Neuronal stem cell (in vitro differentiated cells): Measurements from ENCODE around the gene PCSK2.

ENCODE experiments used
- DNase-seq: peaks from one replicate; pipeline ENCODE4 v3.0.0-alpha.2; 2013; ENCODE audit warnings: low spot score
- H2AFZ ChIP-seq: one replicate; pipeline ENCODE4 v1.6.1; 2013; ENCODE audit warnings: mild to moderate bottlenecking, low read length, inconsistent platforms
- H2AK5ac ChIP-seq: 2 replicates; pipeline ENCODE4 v1.6.1; 2013; ENCODE audit warnings: low read depth, mild to moderate bottlenecking, inconsistent platforms, low read length, moderate library complexity, mixed read lengths
- H2BK120ac ChIP-seq: 2 replicates; pipeline ENCODE4 v1.6.1; 2013; ENCODE audit warnings: low read depth, mild to moderate bottlenecking, inconsistent platforms, low read length, moderate library complexity, mixed read lengths
- H2BK12ac ChIP-seq: one replicate; pipeline ENCODE4 v1.6.1; 2013; ENCODE audit warnings: low read length, inconsistent platforms
- H2BK15ac ChIP-seq: 2 replicates; pipeline ENCODE4 v1.6.1; 2013; ENCODE audit warnings: mild to moderate bottlenecking, low read length, inconsistent platforms, mixed read lengths
- H2BK5ac ChIP-seq: one replicate; pipeline ENCODE4 v1.6.1; 2013; ENCODE audit warnings: inconsistent platforms, mild to moderate bottlenecking, low read length, moderate library complexity
- H3K14ac ChIP-seq: one replicate; pipeline ENCODE4 v1.6.1; 2013; ENCODE audit warnings: low read length, inconsistent platforms
- H3K18ac ChIP-seq: 2 replicates; pipeline ENCODE4 v1.6.1; 2013; ENCODE audit warnings: low read length, inconsistent platforms
- H3K23ac ChIP-seq: 2 replicates; pipeline ENCODE4 v1.6.1; 2013; ENCODE audit warnings: low read depth, mild to moderate bottlenecking, mixed read lengths, low read length, inconsistent platforms; ENCODE audit not compliant: poor library complexity
- H3K27ac ChIP-seq: replicated peaks from 3 replicates; pipeline ENCODE4 v1.5.1; 2013; ENCODE audit warnings: low read length, inconsistent platforms
- H3K27me3 ChIP-seq, 3 experiments: 2 replicates each; pipeline ENCODE4 v1.6.1; 2013; ENCODE audit warnings: low read length in 3 of 3, mild to moderate bottlenecking in 2 of 3, inconsistent platforms in 1 of 3, low read depth in 1 of 3, mixed read lengths in 1 of 3, moderate library complexity in 1 of 3; ENCODE audit not compliant: control insufficient read depth in 3 of 3, insufficient read depth in 3 of 3
- H3K36me3 ChIP-seq, 2 donors: replicated peaks in 1 of 2; 2 replicates each; pipeline ENCODE4 v1.6.1; 2013; ENCODE audit warnings: low read length in 2 of 2; ENCODE audit not compliant: control insufficient read depth in 2 of 2, insufficient read depth in 2 of 2
- H3K4ac ChIP-seq: 2 replicates; pipeline ENCODE4 v1.6.1; 2013; ENCODE audit warnings: inconsistent platforms, mild to moderate bottlenecking, low read length, moderate library complexity
- H3K4me1 ChIP-seq, 2 donors: 1 replicate in 1 of 2; 2 replicates in 1 of 2; pipeline ENCODE4 v1.6.1; 2013; ENCODE audit warnings: low read length in 2 of 2, low read depth in 1 of 2; ENCODE audit not compliant: control insufficient read depth in 2 of 2, insufficient read depth in 1 of 2
- H3K4me2 ChIP-seq: one replicate; pipeline ENCODE4 v1.6.1; 2013; ENCODE audit warnings: mild to moderate bottlenecking, low read length, inconsistent platforms; ENCODE audit not compliant: insufficient read depth, poor library complexity, severe bottlenecking
- H3K4me3 ChIP-seq, 2 donors: 2 replicates each; pipeline ENCODE4 v1.5.1; 2013; ENCODE audit warnings: low read length in 2 of 2, mild to moderate bottlenecking in 2 of 2, inconsistent platforms in 1 of 2, moderate library complexity in 1 of 2
- H3K79me1 ChIP-seq: one replicate; pipeline ENCODE4 v1.6.1; 2013; ENCODE audit warnings: low read depth, mild to moderate bottlenecking, inconsistent platforms, low read length, moderate library complexity
- H3K9ac ChIP-seq: one replicate; pipeline ENCODE4 v1.6.1; 2013; ENCODE audit warnings: mild to moderate bottlenecking, low read depth, low read length, inconsistent platforms; ENCODE audit not compliant: poor library complexity
- H3K9me3 ChIP-seq, 2 donors: replicated peaks in 1 of 2; 2 replicates each; pipeline versions ENCODE3 to v1.6.1; 2013; ENCODE audit warnings: low read length in 2 of 2, mild to moderate bottlenecking in 2 of 2, inconsistent platforms in 1 of 2, low read depth in 1 of 2, mixed read lengths in 1 of 2, moderate library complexity in 1 of 2; ENCODE audit not compliant: control insufficient read depth in 2 of 2, insufficient read depth in 1 of 2
- H4K8ac ChIP-seq: one replicate; pipeline ENCODE4 v1.6.1; 2013; ENCODE audit warnings: low read depth, mild to moderate bottlenecking, inconsistent platforms, low read length, moderate library complexity
- H4K91ac ChIP-seq: one replicate; pipeline ENCODE4 v1.6.1; 2013; ENCODE audit warnings: low read length, low read depth, mild to moderate bottlenecking, inconsistent platforms; ENCODE audit not compliant: poor library complexity
- WGBS, 2 donors: extraction: QIAGEN DNeasy Blood & Tissue Kit; methylation state at CpG; one replicate each; pipeline ENCODE4 v1.1.7; 2013; ENCODE audit warnings: missing lambda C conversion rate in 2 of 2, mixed read lengths in 1 of 2; ENCODE audit not compliant: insufficient read length in 2 of 2, insufficient replicate concordance in 1 of 2; ENCODE audit errors: extremely low coverage in 2 of 2; 5-methylcytosine and 5-hydroxymethylcytosine counted together

PCSK2 gene

DNA sequence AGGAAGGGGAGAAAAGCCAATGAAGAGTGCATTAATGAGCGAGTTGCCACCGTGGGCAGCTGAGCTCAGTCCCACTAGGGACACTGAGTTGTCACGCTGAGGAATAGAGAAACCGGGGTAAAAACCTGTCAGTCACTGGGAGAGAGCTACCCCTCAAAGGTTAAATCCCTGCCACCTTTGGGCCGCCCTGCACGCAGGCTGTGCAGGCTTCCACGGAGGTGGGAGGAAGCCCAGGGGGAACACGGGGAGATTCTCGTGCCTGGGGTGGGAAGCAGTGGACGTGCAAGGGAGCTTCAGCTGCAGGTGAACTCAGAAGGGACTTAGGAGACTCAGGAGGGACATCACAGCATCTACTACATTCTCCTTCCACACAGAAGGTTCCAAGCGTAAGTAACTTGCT, 253.9 kb downstream of the PCSK2 start:
- Histone ChIP-seq H3K4ac (no peak overlapping the region), H2AK5ac (no peak overlapping the region), H2BK15ac (no peak overlapping the region), H3K23ac (no peak overlapping the region), H3K4me1 (no peaks in the 10 kb centered on the region), H4K8ac (no peak overlapping the region), H2BK12ac (no peak overlapping the region), H3K9ac (no peak overlapping the region), H3K4me2 (no peak overlapping the region), H2AFZ (no peak overlapping the region), H3K27me3 (no peaks in the 10 kb centered on the region), H2BK120ac (no peak overlapping the region), H3K79me1 (no peaks in the 10 kb centered on the region), H3K36me3 (no peaks in the 10 kb centered on the region), H3K14ac (no peak overlapping the region), H3K18ac (peak overlapping the region; percentile 33), H3K4me3 (no peak overlapping the region), H2BK5ac (no peak overlapping the region), H3K9me3 (no peaks in the 10 kb centered on the region), H4K91ac (no peak overlapping the region), H3K27ac (no peak overlapping the region)
- no CpG with 5 or more reads among the region's 11 CpGs for WGBS, 2 donors
- DNase-seq, result no peak

DNA sequence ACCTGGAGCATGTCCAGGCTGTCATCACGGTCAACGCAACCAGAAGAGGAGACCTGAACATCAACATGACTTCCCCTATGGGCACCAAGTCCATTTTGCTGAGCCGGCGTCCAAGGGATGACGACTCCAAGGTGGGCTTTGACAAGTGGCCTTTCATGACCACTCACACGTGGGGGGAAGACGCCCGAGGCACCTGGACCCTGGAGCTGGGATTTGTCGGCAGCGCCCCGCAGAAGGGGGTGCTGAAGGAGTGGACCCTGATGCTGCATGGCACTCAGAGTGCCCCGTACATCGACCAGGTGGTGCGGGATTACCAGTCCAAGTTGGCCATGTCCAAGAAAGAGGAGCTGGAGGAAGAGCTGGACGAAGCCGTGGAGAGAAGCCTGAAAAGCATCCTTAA, 254.8 kb downstream of the PCSK2 start:
- Histone ChIP-seq H2BK120ac (no peak overlapping the region), H3K4ac (no peak overlapping the region), H3K27me3 (no peaks in the 10 kb centered on the region), H4K91ac (no peak overlapping the region), H3K14ac (peak overlapping the region; percentile 5), H2AFZ (no peak overlapping the region), H3K23ac (no peak overlapping the region), H2AK5ac (no peak overlapping the region), H3K4me1 (no peaks in the 10 kb centered on the region), H2BK12ac (no peak overlapping the region), H4K8ac (no peak overlapping the region), H3K36me3 (no peaks in the 10 kb centered on the region), H2BK15ac (no peak overlapping the region), H3K79me1 (no peaks in the 10 kb centered on the region), H3K4me3 (peak overlapping the region in 1 of 2 donors; percentile 11), H3K27ac (no peak overlapping the region), H3K4me2 (no peak overlapping the region), H3K9ac (no peak overlapping the region), H3K9me3 (no peaks in the 10 kb centered on the region), H2BK5ac (peak overlapping the region; percentile 14), H3K18ac (peak overlapping the region; percentile 53)
- WGBS, 2 donors, result no CpG with 5 or more reads among the region's 16 CpGs
- DNase-seq, result no peak

DNA sequence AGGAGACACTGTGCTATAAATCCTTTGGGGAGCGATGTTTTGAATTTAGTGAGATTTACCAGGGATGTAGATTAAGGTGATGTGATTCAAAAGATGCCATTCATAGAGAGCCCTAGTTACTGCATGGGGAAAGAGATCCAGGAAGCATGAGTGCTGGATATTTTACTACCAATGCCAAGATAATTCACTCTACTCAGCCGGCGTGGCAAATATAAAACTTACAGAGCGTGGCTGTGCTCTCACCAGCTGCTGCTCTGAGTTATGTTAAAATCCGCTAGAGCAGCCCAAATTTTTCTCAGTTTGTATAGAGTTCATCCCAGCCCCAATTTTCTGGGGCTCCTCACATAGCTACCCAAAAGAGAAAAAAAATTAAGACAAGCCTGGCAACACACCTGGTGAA, 255.7 kb downstream of the PCSK2 start:
- no peak overlapping the region for H2BK120ac ChIP-seq
- no peak overlapping the region for H3K4me3 ChIP-seq
- H3K4ac ChIP-seq, result no peak overlapping the region
- no peaks in the 10 kb centered on the region for H3K4me1 ChIP-seq
- H3K36me3 ChIP-seq, result no peaks in the 10 kb centered on the region
- no peak for DNase-seq
- no peak overlapping the region for H2BK15ac ChIP-seq
- no peak overlapping the region for H4K8ac ChIP-seq
- H3K9me3 ChIP-seq, result no peaks in the 10 kb centered on the region
- WGBS, 2 donors, result no CpG with 5 or more reads among the region's 5 CpGs
- H3K4me2 ChIP-seq, result no peak overlapping the region
- no peak overlapping the region for H2AK5ac ChIP-seq
- no peak overlapping the region for H2BK5ac ChIP-seq
- no peak overlapping the region for H4K91ac ChIP-seq
- H3K9ac ChIP-seq, result no peak overlapping the region
- no peaks in the 10 kb centered on the region for H3K79me1 ChIP-seq
- H3K18ac ChIP-seq, result no peak overlapping the region
- H3K27ac ChIP-seq, result no peak overlapping the region
- H3K23ac ChIP-seq, result no peak overlapping the region
- no peak overlapping the region for H2AFZ ChIP-seq
- peaks cover 0 to 4% (median 0%) of the 10 kb centered on the region in 3 experiments for H3K27me3 ChIP-seq
- H3K14ac ChIP-seq, result no peak overlapping the region
- H2BK12ac ChIP-seq, result no peak overlapping the region

DNA sequence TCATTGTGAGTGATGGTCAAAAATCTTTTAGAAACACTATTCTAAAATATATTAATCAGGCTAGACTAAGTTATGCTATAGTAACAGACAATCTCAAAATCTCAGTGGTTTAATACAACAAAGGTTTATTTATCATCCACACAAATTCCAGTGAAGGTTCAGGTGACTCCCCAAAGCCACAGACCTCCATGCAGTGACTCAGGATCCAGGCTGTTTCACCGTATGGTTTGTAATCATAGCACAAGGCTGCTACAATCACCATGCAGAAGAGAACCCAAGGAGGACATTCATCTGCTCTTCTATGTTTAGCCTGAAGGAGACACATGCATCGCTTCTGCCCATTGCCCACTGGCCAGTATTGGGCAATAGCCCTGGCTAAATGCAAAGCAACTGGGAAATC, 258.2 kb downstream of the PCSK2 start:
- H3K27me3 ChIP-seq, result peaks cover 0 to 8% (median 0%) of the 10 kb centered on the region in 3 experiments

More for the DNA sequence above, 258.2 kb downstream of the PCSK2 start:
- H3K79me1 ChIP-seq, result no peaks in the 10 kb centered on the region
- H2BK15ac ChIP-seq, result no peak overlapping the region
- no peak overlapping the region for H4K8ac ChIP-seq
- no peak overlapping the region for H3K4me2 ChIP-seq
- H2AK5ac ChIP-seq, result no peak overlapping the region
- no peak overlapping the region for H3K27ac ChIP-seq
- WGBS, 2 donors, result no CpG with 5 or more reads among the region's 2 CpGs
- no peak overlapping the region for H2BK120ac ChIP-seq
- H3K4me3 ChIP-seq, result no peak overlapping the region
- H2AFZ ChIP-seq, result no peak overlapping the region
- no peak for DNase-seq
- no peaks in the 10 kb centered on the region for H3K4me1 ChIP-seq
- H3K36me3 ChIP-seq, result no peaks in the 10 kb centered on the region
- H3K14ac ChIP-seq, result no peak overlapping the region
- no peak overlapping the region for H2BK5ac ChIP-seq
- H4K91ac ChIP-seq, result no peak overlapping the region
- no peak overlapping the region for H2BK12ac ChIP-seq
- H3K18ac ChIP-seq, result no peak overlapping the region
- no peak overlapping the region for H3K4ac ChIP-seq
- no peak overlapping the region for H3K23ac ChIP-seq
- no peak overlapping the region for H3K9ac ChIP-seq
- H3K9me3 ChIP-seq, result no peaks in the 10 kb centered on the region
